GM08714 (cell line): Measurements from ENCODE around the gene CAPRIN1.

Experiments used
- H3K4me3 ChIP-seq: fragments of 200-500 bp; sonication (Bioruptor generic); 2 replicates; pipeline ENCODE4 v1.5.1; 2014; ENCODE audit warnings: mild to moderate bottlenecking, low read length, inconsistent platforms
- ZNF274 ChIP-seq: IDR thresholded peaks from 2 replicates; pipeline ENCODE4 v1.6.1; 2012; ENCODE audit warnings: mild to moderate bottlenecking, low read depth, low read length

CAPRIN1 gene

GRCh38 chr11:34051349-34052035 lies at the start of gene CAPRIN1:
CAPRIN1 (plus strand) TSS chr11:34051731; CDS start chr11:34052421, 690 bp downstream.
- TF ChIP-seq ZNF274: no peak
- H3K4me3 ChIP-seq: peak within 1 kb of the TSS; percentile 89

- H3K4me3 ChIP-seq: no peak overlapping the region
- TF ChIP-seq ZNF274: no peak
Measured at GRCh38 chr11:34002420-34002819, 49.1 kb upstream of the CAPRIN1 start.

GRCh38 chr11:34004236-34004635 lies 47.3 kb upstream of the CAPRIN1 start:
- no peak overlapping the region for H3K4me3 ChIP-seq
- TF ChIP-seq ZNF274: no peak

GRCh38 chr11:34006876-34007275 lies 44.7 kb upstream of the CAPRIN1 start:
- H3K4me3 ChIP-seq: no peak overlapping the region
- no peak for TF ChIP-seq ZNF274

- TF ChIP-seq ZNF274: no peak
- no peak overlapping the region for H3K4me3 ChIP-seq
Measured at GRCh38 chr11:34012734-34013133, 38.8 kb upstream of the CAPRIN1 start.

- no peak overlapping the region for H3K4me3 ChIP-seq
- TF ChIP-seq ZNF274: no peak
Measured at GRCh38 chr11:34013898-34014571, 37.5 kb upstream of the CAPRIN1 start.

GRCh38 chr11:34021977-34022735 lies 29.4 kb upstream of the CAPRIN1 start:
- H3K4me3 ChIP-seq: no peak overlapping the region

GRCh38 chr11:34026432-34026831 lies 25.1 kb upstream of the CAPRIN1 start:
- no peak for TF ChIP-seq ZNF274
- H3K4me3 ChIP-seq: no peak overlapping the region

More at GRCh38 chr11:34021977-34022735, 29.4 kb upstream of the CAPRIN1 start:
- no peak for TF ChIP-seq ZNF274

- H3K4me3 ChIP-seq: no peak overlapping the region
- TF ChIP-seq ZNF274: no peak
Measured at GRCh38 chr11:34027516-34028408, 23.8 kb upstream of the CAPRIN1 start.

- TF ChIP-seq ZNF274: no peak
- H3K4me3 ChIP-seq: no peak overlapping the region
Measured at GRCh38 chr11:34028425-34028824, 23.1 kb upstream of the CAPRIN1 start.

- TF ChIP-seq ZNF274: no peak
- H3K4me3 ChIP-seq: no peak overlapping the region
Measured at GRCh38 chr11:34029176-34029575, 22.4 kb upstream of the CAPRIN1 start.

GRCh38 chr11:34030382-34030781 lies 21.1 kb upstream of the CAPRIN1 start:
- no peak overlapping the region for H3K4me3 ChIP-seq
- no peak for TF ChIP-seq ZNF274

GRCh38 chr11:34033399-34033798 lies 18.1 kb upstream of the CAPRIN1 start:
- no peak overlapping the region for H3K4me3 ChIP-seq
- no peak for TF ChIP-seq ZNF274

- H3K4me3 ChIP-seq: no peak overlapping the region
- no peak for TF ChIP-seq ZNF274
Measured at GRCh38 chr11:34034053-34034452, 17.5 kb upstream of the CAPRIN1 start.

GRCh38 chr11:34036456-34036855 lies 15.1 kb upstream of the CAPRIN1 start:
- TF ChIP-seq ZNF274: no peak
- no peak overlapping the region for H3K4me3 ChIP-seq
